HCT116 (cell line): Measurements from ENCODE around the gene HHAT.

Experiments
- CEBPB ChIP-seq: IDR thresholded peaks from 2 replicates; pipeline ENCODE4 v1.6.1; 2012; ENCODE audit warnings: low read depth
- CTCF ChIP-seq, 3 experiments: fragments of 200-600 bp in 1 of 3; sonication (generic) in 1 of 3; IDR thresholded peaks in 2 of 3; conservative IDR thresholded peaks in 1 of 3; 2 replicates each; pipeline ENCODE4 v1.5.1; 2012 to 2017; ENCODE audit warnings: low read depth in 2 of 3, low read length in 2 of 3, antibody characterized with exemption in 1 of 3, borderline replicate concordance in 1 of 3, control low read depth in 1 of 3, mild to moderate bottlenecking in 1 of 3, mixed read lengths in 1 of 3, mixed run types in 1 of 3, moderate library complexity in 1 of 3; ENCODE audit not compliant: insufficient read depth in 1 of 3
- EGR1 ChIP-seq: IDR thresholded peaks from 2 replicates; pipeline ENCODE4 v1.6.1; 2012; ENCODE audit warnings: low read depth
- EZH2phosphoT487 ChIP-seq: fragments of 200-600 bp; IDR thresholded peaks from 2 replicates; pipeline ENCODE4 v1.6.1; 2018; ENCODE audit warnings: antibody characterized with exemption, borderline replicate concordance
- FOSL1 ChIP-seq: IDR thresholded peaks from 2 replicates; pipeline ENCODE4 v1.6.1; 2012; ENCODE audit warnings: low read depth
- MAX ChIP-seq: IDR thresholded peaks from 2 replicates; pipeline ENCODE4 v1.6.1; 2012
- POLR2A ChIP-seq: IDR thresholded peaks from 2 replicates; pipeline ENCODE4 v1.7.0; 2011; ENCODE audit warnings: borderline replicate concordance; ENCODE audit not compliant: insufficient read depth, insufficient read length; ENCODE audit errors: extremely low read depth
- POLR2AphosphoS5 ChIP-seq: IDR thresholded peaks from 2 replicates; pipeline ENCODE4 v1.6.1; 2011; ENCODE audit warnings: mild to moderate bottlenecking, low read depth, low read length, moderate library complexity
- RAD21 ChIP-seq: IDR thresholded peaks from 2 replicates; pipeline ENCODE4 v1.6.1; 2012; ENCODE audit warnings: low read depth, mild to moderate bottlenecking
- REST ChIP-seq: IDR thresholded peaks from 2 replicates; pipeline ENCODE4 v1.6.1; 2012; ENCODE audit warnings: low read depth
- SRF ChIP-seq: IDR thresholded peaks from 2 replicates; pipeline ENCODE4 v1.6.1; 2012; ENCODE audit warnings: low read depth
- YY1 ChIP-seq: IDR thresholded peaks from 2 replicates; pipeline ENCODE4 v1.6.1; 2011; ENCODE audit warnings: low read length, low read depth, moderate library complexity, mild to moderate bottlenecking; ENCODE audit not compliant: insufficient replicate concordance; ENCODE audit errors: extremely low read depth

- TF ChIP-seq SRF (no peak), CTCF (IDR thresholded peaks at IDR 0.05 in 2 of 3, conservative IDR thresholded peaks at IDR 0.05 in 1 of 3; ENCODE audit: borderline replicate concordance in 1 of 3, insufficient read depth in 1 of 3, low read depth in 2 of 3, low read length in 2 of 3) (no peak), CEBPB (no peak), EZH2phosphoT487 (no peak), POLR2A (no peak), YY1 (no peak), REST (no peak), POLR2AphosphoS5 (no peak), RAD21 (no peak), MAX (no peak), FOSL1 (no peak), EGR1 (no peak)
These were observed 162.1 kb downstream of the HHAT start for GRCh38 chr1:210490781-210491180.
